GM19324 (cell line): ENCODE data around the gene TULP3.

Experiments
- ATAC-seq: cut with Tn5 transposase; IDR thresholded peaks from one replicate; pipeline ENCODE4 v1.9.1; 2021; ENCODE audit warnings: mild to moderate bottlenecking, moderate library complexity; ENCODE audit not compliant: unreplicated experiment, low FRiP score

TULP3 gene

GRCh38 chr12:2877047-2877952 is 13.4 kb upstream of the TULP3 start, which contains the start of the genes FOXM1 and RHNO1:
Gene FOXM1, minus strand, starts transcription at chr12:2877174. Its CDS starts 2,696 bp downstream, at chr12:2874478.
Gene RHNO1, plus strand, starts transcription at chr12:2877223. Its CDS starts 8,144 bp downstream, at chr12:2885367.
- peak; percentile 84 for ATAC-seq

- no peak for ATAC-seq
Measured at GRCh38 chr12:2877953-2878732, 12.5 kb upstream of the TULP3 start.

- ATAC-seq, result no peak
Measured at GRCh38 chr12:2879853-2880252, 10.8 kb upstream of the TULP3 start.

- ATAC-seq, result no peak
Measured at GRCh38 chr12:2884810-2885209, 5.9 kb upstream of the TULP3 start.

GRCh38 chr12:2886768-2887450 is 3.8 kb upstream of the TULP3 start:
- no peak for ATAC-seq

GRCh38 chr12:2890001-2890387 is 697 bp upstream of the TULP3 start:
- ATAC-seq, result no peak

- no peak for ATAC-seq
Measured at GRCh38 chr12:2891240-2892053, 756 bp downstream of the TULP3 start.

GRCh38 chr12:2892246-2892645 is 1.6 kb downstream of the TULP3 start:
- no peak for ATAC-seq

- no peak for ATAC-seq
Measured at GRCh38 chr12:2893007-2893406, 2.3 kb downstream of the TULP3 start.

GRCh38 chr12:2895051-2895451 is 4.4 kb downstream of the TULP3 start:
- no peak for ATAC-seq

GRCh38 chr12:2895511-2895910 is 4.8 kb downstream of the TULP3 start:
- ATAC-seq, result no peak

- ATAC-seq, result no peak
Measured at GRCh38 chr12:2897418-2897817, 6.7 kb downstream of the TULP3 start.

- ATAC-seq, result no peak
Measured at GRCh38 chr12:2900642-2901041, 10.0 kb downstream of the TULP3 start.

- ATAC-seq, result no peak
Measured at GRCh38 chr12:2902272-2902880, 11.7 kb downstream of the TULP3 start.

- no peak for ATAC-seq
Measured at GRCh38 chr12:2904260-2904659, 13.6 kb downstream of the TULP3 start.

- no peak for ATAC-seq
Measured at GRCh38 chr12:2912216-2912575, 21.5 kb downstream of the TULP3 start.

- no peak for ATAC-seq
Measured at GRCh38 chr12:2919249-2919648, 28.6 kb downstream of the TULP3 start.

GRCh38 chr12:2922329-2922728 is 31.6 kb downstream of the TULP3 start:
- no peak for ATAC-seq

GRCh38 chr12:2923057-2923456 is 32.4 kb downstream of the TULP3 start:
- ATAC-seq, result no peak

- no peak for ATAC-seq
Measured at GRCh38 chr12:2924019-2924418, 33.3 kb downstream of the TULP3 start.
